ENCODE data around the gene KSR1. TPM values are rescaled to one million over a fixed set of nuclear protein-coding genes. Genes with fewer than 3 reads are reported as not detected.

KSR1 gene
- total and polyA plus RNA-seq, 9 of the 15 experiments (the other 6 are each of a cell fraction or from before 2014, with no cell fraction given): 1.4 to 51.7 (median 18.4) TPM

- intact Hi-C loops (cut with micrococcal nuclease) (no loop called here), in situ Hi-C loops (cut with MboI) (loop anchor here (10.0 kb wide), 1 partner anchor 219 kb away; no protein-coding TSS in a partner anchor)
- H3K36me3 ChIP-seq (ENCODE audit: control insufficient read depth, insufficient read depth, low read length): peaks cover 92% of the 10 kb centered on the region
- H3K4me3 ChIP-seq: no peak overlapping the region
- TF ChIP-seq RBM22 (IDR thresholded peaks at IDR 0.05; ENCODE audit: low read depth, low read length, poor library complexity, severe bottlenecking) (peak; percentile 83), HMGXB4 (CRISPR knock-in tag; IDR thresholded peaks at IDR 0.05) (no peak), ZNF354B (CRISPR knock-in tag; IDR thresholded peaks at IDR 0.05) (no peak), BRF2 (IDR thresholded peaks at IDR 0.05; ENCODE audit: borderline replicate concordance, insufficient read depth, insufficient read length) (no peak), CSDE1 (IDR thresholded peaks at IDR 0.05) (no peak)
- FAIRE-seq (no peak), DNase-seq (ENCODE audit: extremely low read depth in 1 of 4, low spot score in 3 of 4) (no peak), ATAC-seq (no peak)
- 88% methylated on average over 9 of the region's 9 CpGs for WGBS (ENCODE audit: insufficient coverage, low coverage, missing lambda C conversion rate)
- CTCF ChIA-PET (ENCODE audit: low intra/inter-chr PET ratio): interaction anchor here (0.6 kb wide), 1 partner anchor 205 kb away, joined by 5 read pairs; no protein-coding TSS in a partner anchor
- H3K9me3 ChIP-seq (replicated peaks; ENCODE audit: control insufficient read depth, insufficient read depth, low read depth, low read length): no peaks in the 10 kb centered on the region
- no peak overlapping the region for H3K27ac ChIP-seq (ENCODE audit: extremely low read depth, low read depth, low read length)
- no peaks in the 10 kb centered on the region for H3K79me2 ChIP-seq (ENCODE audit: control insufficient read depth, insufficient read depth, low read length)
- no peak overlapping the region for H3K4me2 ChIP-seq (ENCODE audit: insufficient read depth, low read length)
- no peak overlapping the region for H3K9ac ChIP-seq (ENCODE audit: insufficient read depth in 1 of 2, low read depth in 2 of 2, low read length in 2 of 2)
- POLR2A ChIA-PET: interaction anchor here (0.6 to 1.6 kb wide), 4 partner anchors 9 to 79 kb away, joined by 3 to 9 read pairs (median 6); no protein-coding TSS in a partner anchor
- H3K4me1 ChIP-seq (replicated peaks in 1 of 2; ENCODE audit: control insufficient read depth in 2 of 2, insufficient read depth in 2 of 2, low read length in 2 of 2): peaks cover 5 to 21% of the 10 kb centered on the region in 2 experiments; a peak in 4 of 5 replicates
- H3K27me3 ChIP-seq (ENCODE audit: control insufficient read depth in 2 of 2, insufficient read depth in 2 of 2, low read length in 2 of 2): no peaks in the 10 kb centered on the region
- H2AFZ ChIP-seq (ENCODE audit: low read depth, low read length): no peak overlapping the region
- no peaks in the 10 kb centered on the region for H4K20me1 ChIP-seq (replicated peaks; ENCODE audit: control insufficient read depth, insufficient read depth, low read length)
- BruUV-seq (replicated peaks): no TSS peak
- H3K9me1 ChIP-seq (ENCODE audit: control insufficient read depth, insufficient read depth, low read length): no peaks in the 10 kb centered on the region
These were observed 137.1 kb downstream of the KSR1 start for GRCh38 chr17:27593232-27593856.
